Upper lobe of left lung (tissue), 6 donors: ENCODE results near the gene OR11H6. TPM values are rescaled to one million over a fixed set of nuclear protein-coding genes. Genes with fewer than 3 reads are reported as not detected.
A peak's percentile ranks its signal among the peaks of the same experiment; 100 is the strongest.

Experiments used
- ATAC-seq, 2 donors: fragments of 200-7000 bp; cut with Tn5 transposase; one replicate each; pipeline ENCODE4 v1.9.1; 2022; ENCODE audit warnings: mild to moderate bottlenecking in 2 of 2, moderate library complexity in 2 of 2; ENCODE audit not compliant: low FRiP score in 2 of 2
- DNase-seq, 2 donors: peaks; one replicate each; pipeline ENCODE4 v3.0.0-alpha.2; 2019 to 2020
- H3K27ac ChIP-seq, 4 donors: fragments of 200-600 bp; sonication (generic); one replicate each; pipeline ENCODE4 v1.5.1; 2016 to 2019
- H3K27me3 ChIP-seq, 4 donors: fragments of 200-600 bp; sonication (generic); one replicate each; pipeline ENCODE4 v1.5.1; 2017 to 2019
- H3K36me3 ChIP-seq, 4 donors: fragments of 200-600 bp; sonication (generic); one replicate each; pipeline ENCODE4 v1.5.1; 2016 to 2019
- H3K4me1 ChIP-seq, 4 donors: fragments of 200-600 bp; sonication (generic); one replicate each; pipeline ENCODE4 v1.5.1; 2018 to 2019
- H3K4me3 ChIP-seq, 4 donors: fragments of 200-600 bp; sonication (generic); one replicate each; pipeline ENCODE4 v1.5.1; 2017 to 2019; ENCODE audit warnings: mild to moderate bottlenecking in 2 of 4, moderate library complexity in 1 of 4
- H3K9me3 ChIP-seq, 4 donors: fragments of 200-600 bp; sonication (generic); one replicate each; pipeline ENCODE4 v1.5.1; 2018 to 2019
- CTCF ChIP-seq, 6 experiments: fragments of 450-650 bp in 4 of 6; fragments of 200-600 bp in 2 of 6; sonication (generic) in 2 of 6; IDR thresholded peaks; one replicate each; pipeline ENCODE4 v1.5.1; 2016 to 2019; ENCODE audit warnings: antibody characterized with exemption in 6 of 6
- EP300 ChIP-seq, 4 donors: sonication (generic); formaldehyde crosslinking; IDR thresholded peaks; one replicate each; pipeline ENCODE4 v1.5.1; 2017; ENCODE audit warnings: antibody characterized with exemption in 4 of 4, control low read depth in 2 of 4
- POLR2A ChIP-seq, 4 donors: fragments of 450-650 bp; IDR thresholded peaks; one replicate each; pipeline ENCODE4 v1.5.1; 2016 to 2017; ENCODE audit warnings: antibody characterized with exemption in 4 of 4, mild to moderate bottlenecking in 2 of 4
- POLR2AphosphoS5 ChIP-seq, 2 donors: sonication (generic); formaldehyde crosslinking; IDR thresholded peaks; one replicate each; pipeline ENCODE4 v1.5.1; 2017; ENCODE audit warnings: antibody characterized with exemption in 2 of 2
- WGBS, 2 donors: methylation state at CpG; one replicate each; pipeline ENCODE4 v1.1.5; 2017 to 2018; 5-methylcytosine and 5-hydroxymethylcytosine counted together
- total RNA-seq, 6 donors: library from RNA; depleted of rRNA in 4 of 6; stranded (reverse); fragments of >200 nt in 4 of 6; gene quantifications; one replicate each; pipeline versions ENCODE4 v1.1.0 to v1.2.1, GENCODE V29; 2016 to 2021
- donor health status: DM: no; HTN: no; CAD: no; lungs with moderate emphysema.
- donor health status: DM: no; HTN: yes; CAD: no; lungs with severe emphysema.

Gene OR11H6
- total RNA-seq, 6 donors from 2014 or later, result not detected

GRCh38 chr14:20179880-20180279, 43.6 kb upstream of the OR11H6 start:
- H3K4me1 ChIP-seq, result no peaks in the 10 kb centered on the region
- H3K4me3 ChIP-seq, result no peak overlapping the region
- WGBS, 2 donors, result 71 to 74% methylated on average over 2 of the region's 2 CpGs
- no peaks in the 10 kb centered on the region for H3K9me3 ChIP-seq
- peak in 1 of 2 donors; percentile 85 for ATAC-seq
- no peak for DNase-seq
- no peaks in the 10 kb centered on the region for H3K36me3 ChIP-seq
- H3K27ac ChIP-seq, result peak overlapping the region in 1 of 4 donors; percentile 13
- no peak for TF ChIP-seq CTCF (IDR thresholded peaks at IDR 0.05)
- no peak for TF ChIP-seq EP300 (IDR thresholded peaks at IDR 0.05)
- TF ChIP-seq POLR2A (IDR thresholded peaks at IDR 0.05), result no peak
- TF ChIP-seq POLR2AphosphoS5 (IDR thresholded peaks at IDR 0.05), result no peak
- H3K27me3 ChIP-seq, result no peaks in the 10 kb centered on the region

DNA sequence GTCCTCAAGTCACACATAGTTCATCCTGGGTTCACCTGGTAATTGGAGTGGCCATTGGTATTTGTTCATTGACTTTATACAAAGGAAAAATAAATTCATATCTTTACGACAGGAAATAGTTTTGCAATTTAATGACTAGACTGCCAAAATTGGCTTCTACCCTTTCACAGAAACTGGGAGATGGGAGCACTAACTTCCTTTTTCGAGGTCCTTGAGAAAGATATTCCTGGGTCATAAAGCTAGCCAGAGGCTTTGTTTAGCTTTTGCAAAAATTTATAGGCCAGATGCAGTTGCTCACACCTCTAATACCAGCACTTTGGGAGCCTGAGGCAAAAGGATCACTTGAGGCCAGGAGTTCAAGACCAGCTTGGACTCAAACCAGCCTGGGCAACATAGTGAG, 43.0 kb upstream of the OR11H6 start:
- no peak overlapping the region for H3K27ac ChIP-seq
- H3K4me1 ChIP-seq, result no peaks in the 10 kb centered on the region
- WGBS, 2 donors, result 44 to 49% methylated on average over 2 of the region's 2 CpGs

DNA sequence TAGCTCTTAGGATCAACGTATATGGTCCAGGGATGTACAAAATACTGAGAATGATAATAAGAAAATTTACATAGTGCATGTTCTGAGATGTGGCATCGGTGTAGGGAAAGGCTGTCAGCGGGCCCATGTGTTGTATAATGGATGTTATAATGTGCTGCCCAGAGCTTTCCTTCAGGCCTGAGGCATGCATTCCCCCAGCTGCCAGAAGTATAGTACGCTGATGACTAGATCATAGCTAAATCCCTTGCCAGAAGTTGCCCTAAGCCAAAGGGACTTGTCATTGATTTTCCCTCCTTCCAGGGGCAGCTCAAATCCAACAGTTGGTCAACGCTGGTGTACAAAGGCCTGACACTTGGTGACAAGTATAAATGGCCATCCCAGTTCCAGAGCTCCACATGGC, 39.3 kb upstream of the OR11H6 start:
- WGBS, 2 donors, result 60 to 64% methylated on average over 5 of the region's 5 CpGs
- no peak overlapping the region for H3K4me3 ChIP-seq
- H3K27me3 ChIP-seq, result no peaks in the 10 kb centered on the region
- no peaks in the 10 kb centered on the region for H3K36me3 ChIP-seq
- no peak overlapping the region for H3K27ac ChIP-seq
- ATAC-seq, result no peak
- TF ChIP-seq POLR2AphosphoS5 (IDR thresholded peaks at IDR 0.05), result no peak
- no peak for TF ChIP-seq POLR2A (IDR thresholded peaks at IDR 0.05)
- no peak for TF ChIP-seq EP300 (IDR thresholded peaks at IDR 0.05)
- no peak for TF ChIP-seq CTCF (IDR thresholded peaks at IDR 0.05)
- H3K9me3 ChIP-seq, result no peaks in the 10 kb centered on the region
- no peaks in the 10 kb centered on the region for H3K4me1 ChIP-seq
- DNase-seq, result no peak

More for the DNA sequence above, 43.0 kb upstream of the OR11H6 start:
- TF ChIP-seq EP300 (IDR thresholded peaks at IDR 0.05) (no peak), CTCF (IDR thresholded peaks at IDR 0.05) (no peak), POLR2A (IDR thresholded peaks at IDR 0.05) (no peak), POLR2AphosphoS5 (IDR thresholded peaks at IDR 0.05) (no peak)
- Histone ChIP-seq H3K4me3 (no peak overlapping the region), H3K36me3 (no peaks in the 10 kb centered on the region), H3K27me3 (no peaks in the 10 kb centered on the region), H3K9me3 (no peaks in the 10 kb centered on the region)
- no peak for DNase-seq
- ATAC-seq, result peak in 1 of 2 donors; percentile 45

- H3K27me3 ChIP-seq, result no peaks in the 10 kb centered on the region
- H3K4me1 ChIP-seq, result no peaks in the 10 kb centered on the region
- no peak within 1 kb of the TSS for H3K27ac ChIP-seq
- DNase-seq (no peak), ATAC-seq (no peak)
- H3K9me3 ChIP-seq, result no peaks in the 10 kb centered on the region
- no peak for TF ChIP-seq POLR2A (IDR thresholded peaks at IDR 0.05)
- no peak for TF ChIP-seq CTCF (IDR thresholded peaks at IDR 0.05)
- TF ChIP-seq EP300 (IDR thresholded peaks at IDR 0.05), result no peak
- no peak for TF ChIP-seq POLR2AphosphoS5 (IDR thresholded peaks at IDR 0.05)
- no peaks in the 10 kb centered on the region for H3K36me3 ChIP-seq
- no peak within 1 kb of the TSS for H3K4me3 ChIP-seq
- 71 to 82% methylated on average over 1 of the region's 1 CpG for WGBS, 2 donors
These were observed 32.9 kb upstream of the OR11H6 start, which contains the start of gene OR11G2 for GRCh38 chr14:20190596-20190995. TSS of gene OR11G2 (plus strand) at chr14:20190896. CDS start at chr14:20197438, 6,542 bp downstream.

DNA sequence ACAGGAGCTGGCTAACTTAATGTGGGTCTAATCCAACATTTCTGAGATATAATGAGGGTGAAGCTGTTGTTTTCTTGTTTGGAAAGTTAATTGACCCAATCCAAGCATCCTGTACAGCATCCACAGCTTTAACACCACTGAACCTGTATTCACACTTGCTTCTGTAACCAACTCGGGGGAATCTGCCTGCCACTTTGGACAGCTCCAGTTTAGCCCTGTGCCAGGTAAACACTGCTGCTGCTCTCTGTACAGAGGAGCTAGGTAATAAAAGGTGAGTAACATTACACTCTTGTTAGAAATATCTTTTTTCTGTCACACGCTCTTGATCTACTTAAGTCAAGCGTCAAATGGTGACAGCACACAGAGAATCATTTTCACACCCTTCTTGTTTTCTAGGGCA, 32.1 kb upstream of the OR11H6 start:
- no peak for TF ChIP-seq POLR2A (IDR thresholded peaks at IDR 0.05)
- TF ChIP-seq EP300 (IDR thresholded peaks at IDR 0.05), result no peak
- no peak for TF ChIP-seq CTCF (IDR thresholded peaks at IDR 0.05)
- Histone ChIP-seq H3K36me3 (no peaks in the 10 kb centered on the region), H3K27me3 (no peaks in the 10 kb centered on the region), H3K4me3 (no peak overlapping the region), H3K9me3 (no peaks in the 10 kb centered on the region), H3K27ac (no peak overlapping the region), H3K4me1 (no peaks in the 10 kb centered on the region)
- ATAC-seq, result no peak
- no peak for DNase-seq
- 75 to 79% methylated on average over 3 of the region's 3 CpGs for WGBS, 2 donors
